NCI-H1417 (cell line): ENCODE results near the gene WDR59.
"Not testable (repeated sequence)": the region's sequence is repeated elsewhere in the genome, so short reads cannot be mapped to it uniquely, and the experiment has no call there.

ENCODE experiments used
- DNase-seq, 3 experiments: peaks; one replicate each; lab custom pipeline; 2025; lab: John Stamatoyannopoulos, UW

WDR59 gene, protein sequence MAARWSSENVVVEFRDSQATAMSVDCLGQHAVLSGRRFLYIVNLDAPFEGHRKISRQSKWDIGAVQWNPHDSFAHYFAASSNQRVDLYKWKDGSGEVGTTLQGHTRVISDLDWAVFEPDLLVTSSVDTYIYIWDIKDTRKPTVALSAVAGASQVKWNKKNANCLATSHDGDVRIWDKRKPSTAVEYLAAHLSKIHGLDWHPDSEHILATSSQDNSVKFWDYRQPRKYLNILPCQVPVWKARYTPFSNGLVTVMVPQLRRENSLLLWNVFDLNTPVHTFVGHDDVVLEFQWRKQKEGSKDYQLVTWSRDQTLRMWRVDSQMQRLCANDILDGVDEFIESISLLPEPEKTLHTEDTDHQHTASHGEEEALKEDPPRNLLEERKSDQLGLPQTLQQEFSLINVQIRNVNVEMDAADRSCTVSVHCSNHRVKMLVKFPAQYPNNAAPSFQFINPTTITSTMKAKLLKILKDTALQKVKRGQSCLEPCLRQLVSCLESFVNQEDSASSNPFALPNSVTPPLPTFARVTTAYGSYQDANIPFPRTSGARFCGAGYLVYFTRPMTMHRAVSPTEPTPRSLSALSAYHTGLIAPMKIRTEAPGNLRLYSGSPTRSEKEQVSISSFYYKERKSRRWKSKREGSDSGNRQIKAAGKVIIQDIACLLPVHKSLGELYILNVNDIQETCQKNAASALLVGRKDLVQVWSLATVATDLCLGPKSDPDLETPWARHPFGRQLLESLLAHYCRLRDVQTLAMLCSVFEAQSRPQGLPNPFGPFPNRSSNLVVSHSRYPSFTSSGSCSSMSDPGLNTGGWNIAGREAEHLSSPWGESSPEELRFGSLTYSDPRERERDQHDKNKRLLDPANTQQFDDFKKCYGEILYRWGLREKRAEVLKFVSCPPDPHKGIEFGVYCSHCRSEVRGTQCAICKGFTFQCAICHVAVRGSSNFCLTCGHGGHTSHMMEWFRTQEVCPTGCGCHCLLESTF

DNA sequence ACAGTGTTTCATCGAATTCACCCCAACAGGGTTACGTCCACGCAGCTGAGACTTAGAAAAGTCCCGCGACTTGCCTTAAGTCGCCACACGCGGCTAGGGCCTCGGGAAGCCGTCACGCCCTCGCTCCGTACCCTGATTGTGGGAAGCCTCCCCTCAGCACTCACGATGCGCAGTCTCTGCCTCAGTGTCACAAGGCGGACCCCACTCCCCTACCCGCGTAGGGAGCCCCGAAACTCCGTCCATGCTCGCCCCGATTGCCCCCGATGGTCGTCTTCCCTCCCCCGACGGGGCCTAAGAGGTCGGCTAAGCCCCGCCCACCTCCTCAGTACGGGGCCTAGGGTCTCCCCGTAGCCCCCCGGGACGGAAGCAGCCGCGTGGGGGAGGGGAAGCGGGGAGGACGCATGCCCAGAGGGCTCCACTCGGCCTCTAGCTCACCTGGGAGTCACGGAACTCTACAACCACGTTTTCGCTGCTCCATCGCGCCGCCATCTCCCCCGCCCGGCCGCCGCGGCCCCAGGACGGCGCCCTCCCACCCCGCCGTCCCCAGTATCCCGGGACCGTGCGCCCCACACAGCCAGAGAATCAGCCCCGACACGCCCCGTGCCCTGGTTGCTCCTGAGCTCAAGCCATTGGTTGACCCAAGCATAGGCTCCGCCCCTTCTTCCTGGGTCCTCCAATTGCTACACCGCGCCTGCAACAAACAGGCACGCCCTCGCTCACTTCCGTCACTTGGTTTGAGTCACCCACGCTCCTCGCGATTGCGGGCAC is at the start of gene WDR59:
Gene WDR59 (minus strand): TSS at position 595 of the 768 bp plus-strand sequence. CDS start 106 bp downstream, at position 489.
- DNase-seq, result peak; percentile 95 to 99 (median 97)

DNA sequence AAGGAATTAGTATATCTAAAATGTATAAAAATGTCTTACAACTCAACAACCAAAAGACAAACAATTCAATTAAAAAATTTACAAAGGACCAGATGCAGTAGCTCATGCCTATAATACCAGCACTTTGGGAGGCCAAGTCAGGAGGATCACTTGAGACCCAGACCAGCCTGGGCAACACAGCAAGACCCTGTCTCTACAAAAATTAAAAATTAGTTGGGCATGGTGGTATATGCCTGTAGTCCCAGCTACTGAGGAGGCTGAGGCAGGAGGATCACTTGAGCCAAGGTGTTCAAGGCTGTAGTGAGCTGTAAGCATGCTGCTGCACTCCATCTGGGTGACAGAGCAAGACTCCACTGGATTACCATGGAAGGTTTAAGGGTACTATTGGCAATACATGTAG is 47.7 kb upstream of the WDR59 start:
- DNase-seq, result no peak

DNA sequence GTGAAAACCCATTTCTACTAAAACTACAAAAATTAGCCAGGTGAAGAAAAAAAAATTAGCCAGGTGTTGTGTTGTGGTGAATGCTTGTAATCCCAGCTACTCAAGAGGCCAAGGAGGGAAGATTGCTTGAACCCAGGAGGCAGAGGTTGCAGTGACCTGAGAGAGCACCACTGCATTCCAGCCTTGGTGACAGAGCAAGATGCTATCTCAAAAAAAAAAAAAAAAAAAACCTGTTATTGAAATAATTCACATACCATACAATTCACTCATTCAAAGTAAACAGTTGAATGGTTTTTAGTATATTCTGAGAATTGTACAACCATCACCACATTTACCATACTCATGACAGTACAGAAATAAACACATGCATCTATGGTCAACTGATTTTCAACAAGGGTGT is 44.9 kb upstream of the WDR59 start:
- DNase-seq, result no peak

DNA sequence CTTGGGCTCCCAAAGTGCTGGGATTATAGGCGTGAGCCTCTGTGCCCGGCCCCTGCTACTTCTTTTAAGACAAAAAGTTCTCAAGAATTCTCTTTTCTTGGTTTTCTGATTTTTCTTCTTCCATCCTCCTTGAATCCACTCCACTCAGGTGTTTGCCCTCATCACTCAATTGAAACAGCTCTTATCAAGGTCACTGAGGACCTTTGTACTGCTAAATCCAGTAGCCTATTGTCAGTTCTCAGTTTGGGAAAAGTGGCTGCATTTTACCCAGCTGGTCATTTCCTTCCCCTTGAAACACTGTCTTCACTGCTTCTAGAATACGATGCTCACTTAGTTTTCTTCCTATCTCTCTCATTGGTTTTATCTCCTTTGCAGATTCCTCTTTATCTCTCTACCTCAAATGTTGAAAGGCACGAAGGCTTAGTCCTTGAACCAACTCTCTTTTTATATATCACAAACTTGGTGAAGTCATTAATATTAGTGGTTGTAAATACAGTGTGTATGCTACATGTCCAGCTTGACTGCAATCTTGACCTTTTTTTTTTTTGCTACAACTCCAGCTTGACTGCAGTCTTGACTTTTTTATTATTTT is 43.7 kb upstream of the WDR59 start:
- no peak for DNase-seq

DNA sequence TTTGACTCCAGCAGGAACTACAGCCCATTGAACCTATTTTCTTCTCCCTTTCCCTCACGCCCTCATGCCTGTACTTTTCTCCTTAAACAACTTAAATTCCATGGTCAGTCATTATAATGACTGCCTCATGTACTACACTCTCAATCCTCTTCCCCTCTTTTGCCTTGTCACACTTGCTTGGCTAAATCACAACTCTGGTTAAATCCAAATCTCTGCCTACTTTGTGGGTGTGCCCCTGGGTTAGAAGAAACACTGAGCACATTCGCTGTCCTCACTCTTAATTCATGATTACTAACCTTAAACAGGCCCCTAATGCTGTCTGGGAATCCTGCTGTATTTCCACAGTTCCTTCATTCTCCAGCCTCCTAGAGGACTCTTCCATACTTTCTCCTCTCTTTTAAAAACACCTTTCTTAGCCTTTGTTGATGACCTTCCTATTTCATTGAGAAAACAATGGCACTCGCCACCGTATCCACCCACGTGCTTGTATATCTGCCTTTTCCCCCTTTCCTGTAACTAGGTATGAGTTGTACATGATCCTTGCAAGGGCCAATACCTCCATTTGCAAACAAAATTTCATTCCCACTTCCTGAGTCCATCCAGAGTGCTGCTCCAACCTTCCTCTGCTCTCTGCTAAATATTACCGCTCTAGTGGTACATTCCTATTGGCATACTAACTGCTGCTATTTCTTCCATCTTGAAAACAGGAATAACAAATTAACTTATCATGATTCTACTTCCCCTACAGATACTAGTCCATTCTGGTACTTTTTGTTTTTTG is 42.8 kb upstream of the WDR59 start:
- DNase-seq, result no peak

DNA sequence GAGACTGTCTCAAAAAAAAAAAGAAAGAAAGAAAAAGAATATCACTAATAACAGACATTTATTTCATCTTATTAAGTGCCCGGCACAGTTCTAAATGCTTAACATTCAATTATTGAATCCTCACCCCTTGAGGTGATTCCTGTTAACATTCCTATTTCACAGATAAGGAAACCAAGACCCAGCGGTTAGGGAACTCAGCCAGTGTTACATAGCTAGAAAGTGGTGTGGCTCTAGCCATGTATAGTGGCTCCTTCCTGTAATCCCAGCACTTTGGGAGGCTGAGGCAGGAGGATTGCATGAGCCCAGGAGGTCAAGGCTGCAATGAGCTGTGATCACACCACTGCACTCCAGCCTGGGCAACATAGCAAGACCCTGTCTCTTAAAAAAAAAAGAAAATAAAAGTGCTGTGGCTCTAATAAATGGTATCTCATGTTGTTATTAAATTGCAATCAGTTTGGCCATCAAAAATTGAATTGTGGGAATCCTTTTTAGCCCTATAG is 42.0 kb upstream of the WDR59 start:
- DNase-seq, result no peak

DNA sequence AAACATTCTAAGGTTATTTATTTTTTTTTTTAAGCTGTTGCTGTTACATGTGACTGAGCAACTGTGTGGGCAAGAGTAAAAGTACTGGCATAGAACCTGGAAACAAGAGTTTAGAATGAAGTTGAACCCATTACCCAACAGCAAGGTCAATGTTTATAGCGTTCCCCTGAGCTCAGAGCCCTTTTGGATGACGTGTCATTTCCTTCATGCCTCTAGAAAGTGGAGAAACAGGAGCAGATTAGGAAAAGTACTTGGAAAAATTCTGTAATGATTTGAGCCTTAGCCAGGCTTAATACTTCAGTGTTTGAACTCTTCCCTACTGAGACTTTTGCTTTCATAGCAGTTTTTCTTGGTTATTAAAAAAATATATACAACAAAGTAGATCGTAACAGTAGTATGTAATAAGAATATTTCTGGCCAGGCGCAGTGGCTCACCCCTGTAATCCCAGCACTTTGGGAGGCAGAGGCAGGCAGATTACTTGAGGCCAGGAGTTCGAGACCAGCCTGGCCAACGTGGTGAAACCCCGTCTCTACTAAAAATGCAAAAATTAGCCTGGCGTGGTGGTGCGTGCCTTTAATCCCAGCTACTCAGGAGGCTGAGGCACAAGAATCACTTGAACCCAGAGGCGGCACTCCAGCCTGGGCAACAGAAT is 41.4 kb upstream of the WDR59 start:
- not testable (repeated sequence) for DNase-seq

DNA sequence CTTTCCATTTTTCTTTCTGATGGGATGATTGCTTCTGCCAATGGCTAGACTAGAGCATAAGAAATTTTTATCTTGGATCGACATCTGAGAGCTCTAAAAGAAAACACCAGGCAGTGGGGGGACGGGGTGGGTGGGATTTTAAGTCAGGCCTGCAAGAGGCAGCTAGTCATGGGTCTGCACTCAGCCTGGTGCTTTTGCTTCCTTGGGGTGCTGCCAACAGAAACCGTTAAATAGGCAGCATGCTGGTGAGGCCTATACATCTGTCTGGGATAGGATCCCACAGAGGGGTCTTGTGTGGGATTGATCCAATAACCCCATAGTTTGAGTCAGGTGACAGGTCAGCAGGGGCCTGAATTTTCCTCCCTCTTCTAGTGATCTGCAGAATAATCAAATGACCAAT is 40.8 kb upstream of the WDR59 start:
- no peak for DNase-seq

DNA sequence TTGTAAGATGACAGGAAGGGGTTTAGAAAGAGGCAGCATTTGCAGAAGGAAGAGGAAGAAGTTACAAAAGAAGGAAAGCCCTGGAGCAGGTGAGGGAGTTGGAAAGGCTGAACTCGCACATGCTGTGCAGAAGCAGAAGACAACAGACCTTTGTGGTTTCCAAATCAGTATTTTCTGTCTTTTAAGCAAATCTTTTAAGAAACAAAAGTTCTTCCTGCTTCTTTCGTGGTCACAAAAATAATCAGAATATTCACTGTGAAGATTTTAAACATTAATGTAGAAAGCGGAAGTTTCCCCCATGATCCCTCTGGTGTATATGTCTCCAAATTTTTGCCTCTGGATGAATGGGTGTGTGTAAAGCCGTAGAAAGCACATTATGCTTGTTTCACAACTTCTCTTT is 39.7 kb upstream of the WDR59 start:
- no peak for DNase-seq

DNA sequence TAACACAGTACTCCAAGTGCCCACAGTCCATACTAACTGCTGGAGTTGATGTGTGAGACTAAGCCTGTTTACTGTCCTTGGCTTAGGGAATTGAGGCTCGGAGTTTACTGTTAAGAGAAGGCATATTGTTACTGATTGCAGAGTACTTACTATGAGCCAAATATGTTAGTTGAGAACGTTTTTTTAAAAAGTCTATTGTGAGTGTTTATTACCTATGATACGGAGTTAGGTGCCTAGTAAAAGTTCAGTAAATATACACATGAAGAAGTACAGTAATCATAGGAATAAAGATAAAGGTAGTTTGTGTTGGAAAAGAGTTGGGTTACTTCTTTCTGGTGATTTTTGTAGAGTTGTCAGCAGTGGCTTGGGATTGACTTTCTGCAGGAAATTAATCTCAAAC is 39.3 kb upstream of the WDR59 start:
- no peak for DNase-seq

DNA sequence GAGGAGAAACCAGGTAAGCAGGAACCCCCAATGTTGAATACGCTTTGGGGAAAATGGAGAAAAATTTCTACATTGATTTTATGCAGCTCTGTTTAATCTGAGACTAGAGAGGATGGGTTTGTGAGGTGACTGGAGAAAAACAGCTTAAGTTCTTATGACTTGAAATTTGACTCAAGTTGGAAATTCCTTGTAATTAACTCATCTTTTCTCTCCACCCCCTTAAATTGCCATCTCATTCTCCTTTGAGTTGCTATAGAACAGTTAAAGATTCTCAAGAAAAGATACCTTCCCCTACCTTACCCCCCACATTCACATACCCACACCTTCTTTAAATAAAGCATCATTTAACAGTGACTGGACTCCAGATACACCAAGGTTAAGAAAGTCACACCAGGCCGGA is 38.1 kb upstream of the WDR59 start:
- DNase-seq, result no peak

DNA sequence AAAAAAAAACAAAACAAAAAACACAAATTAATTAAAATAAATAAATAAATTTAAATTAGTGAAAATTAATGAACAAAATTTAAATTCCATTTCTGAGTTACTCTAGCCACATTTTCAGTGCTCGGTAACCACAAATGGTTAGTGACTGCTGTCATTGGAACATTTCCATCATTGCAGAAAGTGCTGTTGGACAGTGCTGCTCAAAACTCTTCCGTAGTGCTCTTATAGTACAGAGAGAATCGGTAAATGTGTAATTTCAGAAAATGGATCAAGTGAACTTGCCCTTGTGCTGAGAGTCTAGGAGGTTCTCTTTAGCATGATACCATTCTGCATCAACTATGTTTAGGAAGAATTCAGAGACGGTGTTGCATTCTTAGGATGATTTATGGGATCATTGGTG is 37.6 kb upstream of the WDR59 start:
- no peak for DNase-seq

DNA sequence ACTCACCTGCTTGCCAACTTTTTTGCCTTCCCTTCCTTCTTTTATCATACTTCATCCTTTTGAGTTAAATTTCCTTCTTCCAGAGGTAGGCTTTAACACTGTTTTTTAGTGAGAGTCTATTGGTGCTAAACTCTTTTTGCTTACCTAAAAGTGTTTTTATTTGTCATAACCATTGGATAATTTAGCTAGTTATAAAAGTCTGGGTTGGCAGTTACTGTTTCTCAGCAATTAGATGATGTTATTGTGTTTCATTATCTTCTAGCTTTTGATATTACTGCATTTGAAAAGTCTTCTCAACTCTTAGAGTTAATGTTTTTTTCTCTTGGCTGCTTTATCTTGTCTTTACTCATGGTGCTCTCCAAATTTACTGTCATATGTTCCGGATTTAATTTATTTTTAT is 36.5 kb upstream of the WDR59 start:
- no peak for DNase-seq

DNA sequence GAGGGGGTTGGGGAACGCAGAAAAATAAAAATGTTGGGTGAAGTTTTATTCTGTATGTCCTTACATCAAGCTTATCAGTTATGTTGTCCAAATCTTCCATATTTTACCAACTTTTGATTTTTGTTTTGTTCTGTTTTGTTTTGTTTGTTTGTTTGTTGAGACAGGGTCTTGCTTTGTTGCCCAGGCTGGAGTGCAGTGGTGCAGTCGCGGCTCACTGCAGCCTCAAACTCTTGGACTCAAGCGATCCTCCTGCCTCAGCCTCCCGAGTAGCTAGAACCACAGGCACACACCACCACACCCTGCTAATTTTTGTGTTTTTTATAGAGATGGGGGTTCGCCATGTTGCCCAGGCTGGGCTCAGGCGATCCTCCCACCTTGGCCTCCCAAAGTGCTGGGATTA is 34.7 kb upstream of the WDR59 start:
- DNase-seq, result no peak

DNA sequence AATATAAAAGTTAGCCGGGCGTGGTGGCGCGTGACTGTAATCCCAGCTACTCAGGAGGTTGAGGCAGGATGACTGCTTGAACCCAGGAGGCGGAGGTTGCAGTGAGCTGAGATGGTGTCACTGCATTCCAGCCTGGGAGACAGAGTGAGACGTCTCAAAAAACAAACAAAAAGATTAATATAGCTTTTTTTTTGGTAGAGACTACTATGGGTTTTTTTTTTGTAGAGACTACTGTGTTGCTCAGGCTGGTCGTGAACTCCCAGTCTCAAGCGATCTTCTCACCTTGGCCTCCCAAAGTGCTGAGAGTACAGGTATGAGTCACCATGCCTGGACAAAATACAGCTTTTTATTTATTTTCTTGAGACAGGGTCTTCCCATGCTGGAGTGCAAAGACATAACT is 34.1 kb upstream of the WDR59 start:
- DNase-seq, result no peak

DNA sequence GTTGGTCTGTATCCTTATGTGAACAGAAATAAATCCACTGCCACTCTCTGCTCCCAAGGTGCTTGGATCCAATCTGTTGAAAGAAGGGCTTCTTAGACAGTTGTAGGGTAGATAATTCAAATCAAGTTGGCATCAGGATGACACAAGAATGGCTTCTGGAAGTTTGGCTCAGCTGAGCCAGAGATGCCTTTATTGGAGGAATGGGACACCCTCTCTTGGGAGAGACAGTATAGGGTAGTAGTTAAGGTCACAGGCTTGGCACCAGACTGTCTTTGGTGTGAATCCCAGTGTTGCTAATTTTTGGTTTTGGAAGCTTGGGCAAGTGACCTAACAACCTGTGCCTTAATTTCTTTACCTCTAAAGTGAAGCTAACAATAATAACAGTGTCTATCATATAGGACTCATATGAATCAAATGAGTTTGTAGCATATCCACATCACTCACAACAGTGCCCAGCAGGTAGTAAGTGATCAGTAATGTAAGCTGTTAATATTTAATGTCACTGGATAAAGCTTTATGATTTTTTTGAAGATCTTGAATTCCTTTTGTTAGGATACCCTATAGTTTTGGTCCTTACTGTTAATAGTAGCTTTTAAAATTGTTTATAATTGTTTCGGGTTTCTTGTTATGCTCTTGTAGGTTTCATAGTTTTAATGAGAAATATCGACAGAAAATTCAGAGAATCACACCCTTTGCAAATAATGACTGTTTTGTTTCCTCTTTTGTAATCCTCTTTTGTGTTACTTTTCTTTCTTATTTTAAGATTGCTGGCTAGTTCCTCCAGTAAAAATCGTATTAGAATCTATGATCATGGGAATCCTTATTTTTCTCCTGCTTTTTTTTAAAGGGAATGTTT is 33.0 kb upstream of the WDR59 start:
- peak in 2 of 3 experiments; percentile 26 to 47 for DNase-seq

DNA sequence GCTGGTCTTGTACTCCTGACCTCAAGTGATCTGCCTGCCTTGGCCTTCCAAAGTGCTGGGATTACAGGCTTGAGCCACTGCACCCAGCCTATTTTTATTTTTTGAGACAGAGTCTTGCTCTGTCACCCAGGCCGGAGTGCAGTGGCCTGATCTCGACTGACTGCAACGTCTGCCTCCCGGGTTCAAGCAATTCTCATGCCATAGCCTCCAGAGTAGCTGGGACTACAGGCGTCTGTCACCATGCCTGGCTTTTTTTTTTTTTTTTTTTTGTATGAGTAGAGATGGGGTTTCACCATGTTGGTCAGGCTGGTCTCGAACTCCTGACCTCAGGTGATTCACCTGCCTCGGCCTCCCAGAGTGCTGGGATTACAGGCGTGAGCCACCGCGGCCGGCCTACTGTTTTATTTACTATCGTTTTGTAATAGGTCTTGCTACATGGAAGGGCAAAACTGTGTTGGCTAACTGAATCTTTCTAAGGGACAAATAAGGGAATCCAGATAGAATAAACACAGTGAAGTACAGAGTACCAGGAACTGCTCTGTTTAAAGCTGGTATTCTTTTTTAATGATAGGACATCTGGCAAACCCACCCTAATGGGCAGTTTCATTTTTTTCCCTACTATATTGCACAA is 31.6 kb upstream of the WDR59 start:
- DNase-seq, result peak in 1 of 3 experiments; percentile 8

DNA sequence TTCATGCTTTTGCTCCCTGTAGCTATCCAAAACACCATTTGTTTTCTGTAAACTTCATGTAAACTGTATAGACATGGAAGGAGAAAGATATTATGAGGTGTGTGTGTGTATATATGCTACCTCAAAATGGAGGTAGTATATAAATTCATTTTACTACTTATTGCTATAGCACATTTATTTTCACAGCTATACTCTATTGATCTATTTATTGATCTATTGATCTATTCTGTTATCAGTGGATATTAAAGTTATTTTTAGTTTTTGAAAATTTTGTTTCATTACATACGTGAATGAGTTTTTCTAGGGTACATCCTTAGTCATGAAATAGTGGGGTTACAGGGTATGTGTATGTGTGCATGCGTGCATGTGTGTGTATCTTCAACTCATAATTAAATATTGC is 29.4 kb upstream of the WDR59 start:
- DNase-seq, result no peak

DNA sequence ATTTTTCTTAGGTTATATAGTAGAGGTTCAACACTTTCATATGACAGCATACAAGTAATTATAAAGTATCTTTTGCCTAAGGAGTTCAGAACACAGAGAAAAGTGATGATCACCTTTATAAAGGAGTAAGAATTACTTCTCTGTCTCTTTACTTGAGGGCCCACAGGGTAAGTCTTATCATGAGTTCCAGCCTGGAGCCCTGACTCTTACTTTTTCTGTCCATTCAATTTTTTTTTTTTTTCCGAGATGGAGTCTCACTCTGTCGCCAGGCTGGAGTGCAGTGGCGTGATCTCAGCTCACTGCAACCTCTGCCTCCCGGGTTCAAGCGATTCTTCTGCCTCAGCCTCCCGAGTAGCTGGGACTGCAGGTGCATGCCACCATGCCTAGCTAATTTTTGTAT is 28.2 kb upstream of the WDR59 start:
- DNase-seq, result not testable (repeated sequence)
